ENCODE measurements around the gene ACSM2A.
"Not testable (repeated sequence)": the region's sequence is repeated elsewhere in the genome, so short reads cannot be mapped to it uniquely, and the experiment has no call there.

ACSM2A gene

GRCh38 chr16:20451364-20451763 lies at the start of gene ACSM2A:
Gene ACSM2A (plus strand): TSS chr16:20451521. CDS start chr16:20460115, 8,594 bp downstream.
- DNase-seq: not testable (repeated sequence)

- DNase-seq: no peak
Observed at GRCh38 chr16:20402651-20403050, 48.7 kb upstream of the ACSM2A start.

GRCh38 chr16:20404637-20405036 lies 46.7 kb upstream of the ACSM2A start, which contains the start of gene PDILT:
Gene PDILT (minus strand): TSS chr16:20404737. CDS start chr16:20399300, 5,437 bp downstream.
- DNase-seq: no peak

- no peak for DNase-seq
Observed at GRCh38 chr16:20409398-20410120, 41.8 kb upstream of the ACSM2A start, which contains the start of gene ACSM5. Gene ACSM5 (plus strand): TSS chr16:20409534. CDS start chr16:20411485, 1,951 bp downstream.

- DNase-seq: no peak
Observed at GRCh38 chr16:20410121-20410723, 41.1 kb upstream of the ACSM2A start.

- DNase-seq: no peak
Observed at GRCh38 chr16:20411055-20411454, 40.3 kb upstream of the ACSM2A start.

- DNase-seq: no peak
Observed at GRCh38 chr16:20415541-20415940, 35.8 kb upstream of the ACSM2A start.

GRCh38 chr16:20419093-20419492 lies 32.2 kb upstream of the ACSM2A start:
- not testable (repeated sequence) for DNase-seq

GRCh38 chr16:20421748-20422147 lies 29.6 kb upstream of the ACSM2A start:
- DNase-seq: not testable (repeated sequence)

- DNase-seq: not testable (repeated sequence)
Observed at GRCh38 chr16:20423772-20424128, 27.6 kb upstream of the ACSM2A start.

- DNase-seq: no peak
Observed at GRCh38 chr16:20424129-20424866, 27.0 kb upstream of the ACSM2A start.

- DNase-seq: not testable (repeated sequence)
Observed at GRCh38 chr16:20427401-20427797, 23.9 kb upstream of the ACSM2A start.

GRCh38 chr16:20429499-20429898 lies 21.8 kb upstream of the ACSM2A start:
- DNase-seq: not testable (repeated sequence)

GRCh38 chr16:20430480-20430879 lies 20.8 kb upstream of the ACSM2A start:
- not testable (repeated sequence) for DNase-seq

- DNase-seq: no peak
Observed at GRCh38 chr16:20430948-20431347, 20.4 kb upstream of the ACSM2A start.

GRCh38 chr16:20438950-20439349 lies 12.4 kb upstream of the ACSM2A start:
- not testable (repeated sequence) for DNase-seq

GRCh38 chr16:20439820-20440231 lies 11.5 kb upstream of the ACSM2A start:
- not testable (repeated sequence) for DNase-seq

GRCh38 chr16:20440731-20441130 lies 10.6 kb upstream of the ACSM2A start:
- not testable (repeated sequence) for DNase-seq

- DNase-seq: no peak
Observed at GRCh38 chr16:20441191-20441590, 10.1 kb upstream of the ACSM2A start.

GRCh38 chr16:20441859-20442258 lies 9.5 kb upstream of the ACSM2A start:
- not testable (repeated sequence) for DNase-seq

GRCh38 chr16:20446652-20447393 lies 4.5 kb upstream of the ACSM2A start:
- DNase-seq: not testable (repeated sequence)

GRCh38 chr16:20453633-20454032 lies 2.3 kb downstream of the ACSM2A start:
- not testable (repeated sequence) for DNase-seq

- DNase-seq: not testable (repeated sequence)
Observed at GRCh38 chr16:20459227-20459626, 7.9 kb downstream of the ACSM2A start.

Measured in activated gamma-delta T cell treated with Interleukin-2 at 50 U/mL for 16 hours (primary cell).